Measurements from ENCODE around the gene SNCB. TPM values are rescaled to one million over a fixed set of nuclear protein-coding genes. Genes with fewer than 3 reads are reported as not detected.
A peak's percentile ranks its signal among the peaks of the same experiment; 100 is the strongest.

The SNCB gene
- total and polyA plus RNA-seq, 2 experiments from 2014 or later = not detected

DNA sequence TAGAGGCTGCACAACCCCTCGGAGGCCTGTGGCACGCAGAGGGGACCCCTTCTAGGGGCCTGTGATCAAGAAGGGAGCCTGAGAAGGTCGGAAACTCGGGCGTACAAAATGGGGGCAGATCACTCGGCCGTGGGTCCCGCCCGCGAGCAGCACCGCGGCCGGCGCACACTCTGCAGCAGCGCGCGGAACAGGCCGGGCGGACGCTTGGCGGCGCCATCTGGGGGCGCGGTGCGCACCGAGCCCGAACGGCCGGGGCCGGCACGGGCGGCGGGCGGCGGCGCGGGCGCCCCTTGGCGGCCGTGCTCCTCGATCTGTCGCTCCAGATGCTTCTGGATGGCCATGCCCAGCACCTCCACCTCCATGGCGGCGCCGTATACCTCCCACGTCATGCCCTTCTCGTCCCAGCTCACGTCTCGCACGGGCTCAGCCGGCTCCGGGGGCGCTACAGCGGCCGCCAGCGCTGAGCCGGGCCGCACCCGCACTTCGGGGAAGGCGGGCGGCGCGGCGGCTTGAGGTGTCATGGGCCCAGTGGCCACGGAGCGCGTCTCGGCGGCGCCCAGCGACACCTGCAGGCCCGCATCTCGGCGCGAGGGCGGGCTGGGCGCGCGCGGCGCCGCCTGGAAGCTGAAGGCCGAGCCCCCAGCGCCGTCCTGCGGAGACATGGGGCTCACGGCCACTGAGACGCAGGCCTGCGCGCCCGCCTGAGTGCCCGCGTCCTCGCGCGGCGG is 33.5 kb downstream of the SNCB start:
- Histone ChIP-seq H3K36me3 (ENCODE audit: low read depth) (no peaks in the 10 kb centered on the region), H3K4me2 (ENCODE audit: unreplicated experiment) (no peak overlapping the region), H2AFZ (no peak overlapping the region), H3K4me1 (ENCODE audit: insufficient read depth) (no peaks in the 10 kb centered on the region), H3K27ac (no peak overlapping the region), H3K79me2 (ENCODE audit: insufficient read depth) (no peaks in the 10 kb centered on the region), H4K20me1 (ENCODE audit: insufficient read depth) (no peaks in the 10 kb centered on the region), H3F3A (ENCODE audit: insufficient read depth) (no peaks in the 10 kb centered on the region), H3K9me2 (ENCODE audit: insufficient read depth) (no peaks in the 10 kb centered on the region), H3K9me3 (ENCODE audit: low read depth) (no peaks in the 10 kb centered on the region), H3K4me3 (peak overlapping the region; percentile 40; the same call in 1 of the 2 replicates), H3K9ac (no peak overlapping the region), H3K27me3 (replicated peaks; ENCODE audit: insufficient read depth) (no peaks in the 10 kb centered on the region)
- DNase-seq = peak; percentile 51
- in situ Hi-C loops (cut with MboI) = no loop called here
- TF ChIP-seq EZH2phosphoT487 (IDR thresholded peaks at IDR 0.05; ENCODE audit: insufficient read depth, low read depth) = no peak
- 29 to 41% methylated on average over 56 to 87 of the region's 98 CpGs for WGBS, 2 experiments (ENCODE audit: low coverage in 1 of 2, low lambda C conversion rate in 2 of 2, missing lambda C conversion rate in 2 of 2)

DNA sequence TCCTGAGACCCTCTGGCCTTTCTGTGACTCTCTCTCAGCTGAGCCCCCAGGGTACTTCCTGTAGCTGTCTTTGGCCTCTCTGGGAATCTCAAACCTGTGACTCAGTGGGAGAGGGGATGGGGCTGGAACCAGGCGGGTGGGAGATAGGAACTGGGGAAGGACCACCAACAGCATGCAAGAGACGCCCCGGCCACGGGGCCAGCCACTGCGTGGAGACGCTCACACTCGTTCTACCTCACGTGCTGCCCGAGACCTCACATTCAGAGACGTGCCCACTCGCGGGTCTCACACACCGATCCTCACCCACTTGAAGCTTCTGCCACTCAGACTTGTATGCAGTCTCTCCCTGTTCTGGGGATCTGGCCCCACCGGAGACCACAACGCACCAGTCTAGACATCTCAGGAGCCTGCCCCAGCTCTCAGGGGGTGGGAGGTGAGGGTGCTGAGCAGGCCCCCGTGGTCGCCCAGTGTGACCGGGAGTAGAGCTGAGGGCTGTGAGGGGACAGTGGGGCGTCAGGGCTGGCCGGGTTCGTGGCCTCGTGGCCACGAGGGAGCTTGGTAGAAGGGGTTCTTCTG is 34.2 kb downstream of the SNCB start:
- Histone ChIP-seq H3K27me3 (replicated peaks; ENCODE audit: insufficient read depth) (no peaks in the 10 kb centered on the region), H3K9ac (no peak overlapping the region), H3K9me3 (ENCODE audit: low read depth) (no peaks in the 10 kb centered on the region), H3K4me2 (ENCODE audit: unreplicated experiment) (no peak overlapping the region), H3F3A (ENCODE audit: insufficient read depth) (no peaks in the 10 kb centered on the region), H3K9me2 (ENCODE audit: insufficient read depth) (no peaks in the 10 kb centered on the region), H3K4me3 (no peak overlapping the region), H3K36me3 (ENCODE audit: low read depth) (no peaks in the 10 kb centered on the region), H3K27ac (no peak overlapping the region), H3K4me1 (ENCODE audit: insufficient read depth) (no peaks in the 10 kb centered on the region), H2AFZ (no peak overlapping the region), H4K20me1 (ENCODE audit: insufficient read depth) (no peaks in the 10 kb centered on the region), H3K79me2 (ENCODE audit: insufficient read depth) (no peaks in the 10 kb centered on the region)
- TF ChIP-seq EZH2phosphoT487 (IDR thresholded peaks at IDR 0.05; ENCODE audit: insufficient read depth, low read depth) = no peak
- TF ChIP-seq EZH2 (IDR thresholded peaks at IDR 0.05; ENCODE audit: insufficient read depth, poor library complexity, severe bottlenecking) = no peak
- in situ Hi-C loops (cut with MboI) = no loop called here
- DNase-seq = no peak
- 83% methylated on average over 21 to 23 of the region's 23 CpGs for WGBS, 2 experiments (ENCODE audit: low coverage in 1 of 2, low lambda C conversion rate in 2 of 2, missing lambda C conversion rate in 2 of 2)

DNA sequence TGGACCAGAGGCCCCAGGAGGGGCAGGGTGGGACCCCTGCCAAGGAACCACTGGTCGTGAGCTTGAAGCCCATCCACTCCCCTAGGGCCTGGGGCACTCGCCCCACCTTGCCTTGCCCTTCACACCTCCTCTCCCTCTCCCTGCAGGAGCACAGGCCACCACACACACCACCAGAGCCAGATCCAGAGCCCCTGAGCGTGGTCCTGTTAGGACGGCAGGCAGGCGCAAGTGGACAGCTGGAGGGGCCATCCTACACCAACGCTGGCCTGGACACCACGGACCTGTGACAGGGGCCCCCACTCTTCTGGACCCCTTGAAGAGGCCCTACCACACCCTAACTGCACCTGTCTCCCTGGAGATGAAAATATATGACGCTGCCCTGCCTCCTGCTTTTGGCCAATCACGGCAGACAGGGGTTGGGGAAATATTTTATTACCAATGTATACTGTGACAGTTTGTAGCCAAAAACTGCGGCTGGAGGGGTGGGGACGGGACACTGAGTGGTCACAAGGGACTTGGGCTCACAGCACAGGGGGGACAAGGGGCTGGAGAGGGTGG is 34.9 kb downstream of the SNCB start:
- Histone ChIP-seq H3K9me2 (ENCODE audit: insufficient read depth) (no peaks in the 10 kb centered on the region), H3K4me3 (no peak overlapping the region), H3K4me1 (ENCODE audit: insufficient read depth) (no peaks in the 10 kb centered on the region), H3K9me3 (ENCODE audit: low read depth) (no peaks in the 10 kb centered on the region), H3K79me2 (ENCODE audit: insufficient read depth) (no peaks in the 10 kb centered on the region), H3K9ac (no peak overlapping the region), H4K20me1 (ENCODE audit: insufficient read depth) (no peaks in the 10 kb centered on the region), H3K27ac (no peak overlapping the region), H3K4me2 (ENCODE audit: unreplicated experiment) (no peak overlapping the region), H3K36me3 (ENCODE audit: low read depth) (no peaks in the 10 kb centered on the region), H3F3A (ENCODE audit: insufficient read depth) (no peaks in the 10 kb centered on the region), H2AFZ (no peak overlapping the region), H3K27me3 (replicated peaks; ENCODE audit: insufficient read depth) (no peaks in the 10 kb centered on the region)
- 85 to 86% methylated on average over 11 of the region's 11 CpGs for WGBS, 2 experiments (ENCODE audit: low coverage in 1 of 2, low lambda C conversion rate in 2 of 2, missing lambda C conversion rate in 2 of 2)
- no peak for DNase-seq
- in situ Hi-C loops (cut with MboI) = no loop called here
- no peak for TF ChIP-seq EZH2phosphoT487 (IDR thresholded peaks at IDR 0.05; ENCODE audit: insufficient read depth, low read depth)
- no peak for TF ChIP-seq EZH2 (IDR thresholded peaks at IDR 0.05; ENCODE audit: insufficient read depth, poor library complexity, severe bottlenecking)

DNA sequence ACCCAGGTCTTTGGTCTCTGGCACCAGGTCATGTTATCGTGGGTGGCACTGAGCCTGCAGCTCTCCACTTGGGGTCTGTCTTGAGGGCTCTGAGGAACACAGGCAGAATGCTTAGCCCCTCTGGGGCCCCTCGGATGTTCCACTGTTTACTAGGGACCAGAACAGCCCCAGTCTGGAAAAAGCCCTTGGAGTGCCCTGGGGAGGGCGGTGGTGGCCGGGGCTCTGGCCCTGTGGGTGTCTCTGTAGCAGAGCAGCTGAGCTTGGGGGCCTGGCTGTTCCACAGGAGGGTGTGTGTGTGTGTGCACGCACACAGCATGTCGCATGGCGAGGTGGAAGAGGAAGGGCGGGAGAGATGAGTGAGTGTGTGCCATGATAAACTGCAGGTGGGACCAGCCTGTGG is 35.8 kb downstream of the SNCB start:
- no peaks in the 10 kb centered on the region for H3K9me3 ChIP-seq (ENCODE audit: low read depth)
- no peak for TF ChIP-seq EZH2 (IDR thresholded peaks at IDR 0.05; ENCODE audit: insufficient read depth, poor library complexity, severe bottlenecking)
- no peak for TF ChIP-seq EZH2phosphoT487 (IDR thresholded peaks at IDR 0.05; ENCODE audit: insufficient read depth, low read depth)
- no peak overlapping the region for H3K27ac ChIP-seq
- H3F3A ChIP-seq (ENCODE audit: insufficient read depth) = no peaks in the 10 kb centered on the region
- no peaks in the 10 kb centered on the region for H3K79me2 ChIP-seq (ENCODE audit: insufficient read depth)
- in situ Hi-C loops (cut with MboI) = no loop called here
- no peak overlapping the region for H2AFZ ChIP-seq
- H3K4me3 ChIP-seq = no peak overlapping the region
- H4K20me1 ChIP-seq (ENCODE audit: insufficient read depth) = no peaks in the 10 kb centered on the region
- H3K4me1 ChIP-seq (ENCODE audit: insufficient read depth) = no peaks in the 10 kb centered on the region
- no peaks in the 10 kb centered on the region for H3K27me3 ChIP-seq (replicated peaks; ENCODE audit: insufficient read depth)
- H3K36me3 ChIP-seq (ENCODE audit: low read depth) = no peaks in the 10 kb centered on the region
- H3K9me2 ChIP-seq (ENCODE audit: insufficient read depth) = no peaks in the 10 kb centered on the region
- H3K9ac ChIP-seq = no peak overlapping the region
- H3K4me2 ChIP-seq (ENCODE audit: unreplicated experiment) = no peak overlapping the region
- DNase-seq = no peak
- WGBS, 2 experiments (ENCODE audit: low coverage in 1 of 2, low lambda C conversion rate in 2 of 2, missing lambda C conversion rate in 2 of 2) = 71 to 74% methylated on average over 8 of the region's 8 CpGs

Measured in GM23248 (cell line).